ENCODE data around the gene KRTAP6-2. TPM values are rescaled to one million over a fixed set of nuclear protein-coding genes. Genes with fewer than 3 reads are reported as not detected.

The KRTAP6-2 gene, protein sequence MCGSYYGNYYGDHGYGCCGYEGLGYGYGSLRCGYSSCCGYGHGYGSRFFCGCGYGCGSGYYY
- not detected for total RNA-seq

GRCh38 chr21:30598802-30599201, at the start of gene KRTAP6-2:
Gene KRTAP6-2, minus strand, starts transcription at chr21:30598902. Its CDS starts 28 bp downstream, at chr21:30598874.
- Mint-ChIP-seq H3K36me3 (no peaks in the 10 kb centered on the region), H3K4me1 (no peaks in the 10 kb centered on the region), H3K27me3 (no peaks in the 10 kb centered on the region), H3K27ac (no peak within 1 kb of the TSS), H3K4me3 (no peak within 1 kb of the TSS), H3K9me3 (ENCODE audit: low read depth) (peaks cover 2% of the 10 kb centered on the region)
- CTCF ChIA-PET, result no interaction called here
- ATAC-seq, result no peak
- no peak for DNase-seq

- Mint-ChIP-seq H3K27ac (no peak overlapping the region), H3K27me3 (no peaks in the 10 kb centered on the region), H3K4me1 (no peaks in the 10 kb centered on the region), H3K9me3 (ENCODE audit: low read depth) (peaks cover 1% of the 10 kb centered on the region), H3K4me3 (no peak overlapping the region), H3K36me3 (no peaks in the 10 kb centered on the region)
- no peak for DNase-seq
- CTCF ChIA-PET, result no interaction called here
- ATAC-seq, result no peak
Measured at GRCh38 chr21:30646904-30647414, 48.3 kb upstream of the KRTAP6-2 start.

GRCh38 chr21:30642564-30642963, 43.9 kb upstream of the KRTAP6-2 start, which contains the start of gene KRTAP20-3:
Gene KRTAP20-3, plus strand, starts transcription at chr21:30642864.
- Mint-ChIP-seq H3K9me3 (ENCODE audit: low read depth) (peaks cover 2% of the 10 kb centered on the region), H3K27me3 (no peaks in the 10 kb centered on the region), H3K36me3 (no peaks in the 10 kb centered on the region), H3K4me1 (no peaks in the 10 kb centered on the region), H3K27ac (no peak within 1 kb of the TSS), H3K4me3 (no peak within 1 kb of the TSS)
- CTCF ChIA-PET, result no interaction called here
- ATAC-seq, result no peak
- no peak for DNase-seq

- H3K4me1 Mint-ChIP-seq, result no peaks in the 10 kb centered on the region
- no peak overlapping the region for H3K4me3 Mint-ChIP-seq
- no peak overlapping the region for H3K27ac Mint-ChIP-seq
- peaks cover 2% of the 10 kb centered on the region for H3K9me3 Mint-ChIP-seq (ENCODE audit: low read depth)
- no peak for ATAC-seq
- CTCF ChIA-PET, result no interaction called here
- no peak for DNase-seq
- no peaks in the 10 kb centered on the region for H3K36me3 Mint-ChIP-seq
- no peaks in the 10 kb centered on the region for H3K27me3 Mint-ChIP-seq
Measured at GRCh38 chr21:30638686-30639085, 40.0 kb upstream of the KRTAP6-2 start.

- H3K4me3 Mint-ChIP-seq, result no peak within 1 kb of the TSS
- CTCF ChIA-PET, result no interaction called here
- no peaks in the 10 kb centered on the region for H3K36me3 Mint-ChIP-seq
- no peaks in the 10 kb centered on the region for H3K27me3 Mint-ChIP-seq
- ATAC-seq, result no peak
- H3K9me3 Mint-ChIP-seq (ENCODE audit: low read depth), result no peaks in the 10 kb centered on the region
- DNase-seq, result no peak
- no peaks in the 10 kb centered on the region for H3K4me1 Mint-ChIP-seq
- no peak within 1 kb of the TSS for H3K27ac Mint-ChIP-seq
Measured at GRCh38 chr21:30634906-30635305, 36.2 kb upstream of the KRTAP6-2 start, which contains the start of gene KRTAP20-2. Gene KRTAP20-2, plus strand, starts transcription at chr21:30635206. Its CDS starts 58 bp downstream, at chr21:30635264.

GRCh38 chr21:30629200-30629599, 30.5 kb upstream of the KRTAP6-2 start:
- ATAC-seq (no peak), DNase-seq (no peak)
- H3K4me3 Mint-ChIP-seq, result no peak overlapping the region
- no peak overlapping the region for H3K27ac Mint-ChIP-seq
- H3K9me3 Mint-ChIP-seq (ENCODE audit: low read depth), result no peaks in the 10 kb centered on the region
- H3K4me1 Mint-ChIP-seq, result no peaks in the 10 kb centered on the region
- H3K27me3 Mint-ChIP-seq, result no peaks in the 10 kb centered on the region
- H3K36me3 Mint-ChIP-seq, result no peaks in the 10 kb centered on the region
- CTCF ChIA-PET, result no interaction called here

GRCh38 chr21:30628109-30628508, 29.4 kb upstream of the KRTAP6-2 start:
- Mint-ChIP-seq H3K4me1 (no peaks in the 10 kb centered on the region), H3K4me3 (no peak overlapping the region), H3K9me3 (ENCODE audit: low read depth) (peaks cover 5% of the 10 kb centered on the region), H3K27me3 (no peaks in the 10 kb centered on the region), H3K27ac (no peak overlapping the region), H3K36me3 (no peaks in the 10 kb centered on the region)
- CTCF ChIA-PET, result no interaction called here
- ATAC-seq (no peak), DNase-seq (no peak)

DNA sequence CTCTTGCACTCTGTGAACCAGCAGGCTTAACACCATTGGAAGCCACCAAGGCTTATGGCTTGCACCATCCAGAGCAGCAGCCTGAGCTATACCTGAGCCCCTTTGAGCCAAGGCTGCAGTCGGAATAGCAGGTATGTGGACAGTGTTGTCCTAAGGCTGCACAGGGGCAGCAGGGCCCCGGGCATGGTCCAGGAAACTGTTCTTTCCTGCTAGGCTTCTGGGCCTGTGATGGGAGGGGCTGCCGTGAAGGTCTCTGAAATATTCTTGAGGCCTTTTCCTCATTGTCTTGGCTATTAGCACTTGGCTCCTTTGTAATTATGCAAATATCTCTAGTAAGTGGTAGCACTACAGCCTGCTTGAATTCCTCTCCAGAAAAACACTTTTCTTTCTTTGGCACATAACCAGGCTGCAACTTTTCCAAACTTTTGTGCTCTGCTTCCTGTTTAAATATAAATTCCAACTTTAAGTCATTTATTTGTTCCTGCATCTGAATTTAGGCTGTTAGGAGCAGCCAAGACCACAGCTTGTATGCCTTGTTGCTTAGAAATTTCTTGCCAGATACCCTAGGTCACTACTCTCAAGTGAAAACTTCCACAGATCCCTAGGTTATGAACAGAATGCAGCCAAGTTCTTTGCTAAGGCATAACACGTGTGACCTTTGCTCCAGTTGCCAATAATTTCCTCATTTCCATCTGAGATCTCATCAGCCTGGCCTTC, 26.9 kb upstream of the KRTAP6-2 start:
- Mint-ChIP-seq H3K27me3 (no peaks in the 10 kb centered on the region), H3K27ac (no peak overlapping the region), H3K36me3 (no peaks in the 10 kb centered on the region), H3K4me1 (no peaks in the 10 kb centered on the region), H3K9me3 (ENCODE audit: low read depth) (peaks cover 5% of the 10 kb centered on the region), H3K4me3 (no peak overlapping the region)
- CTCF ChIA-PET, result no interaction called here
- ATAC-seq (no peak), DNase-seq (no peak)

- ATAC-seq (no peak), DNase-seq (no peak)
- H3K27ac Mint-ChIP-seq, result no peak overlapping the region
- H3K27me3 Mint-ChIP-seq, result no peaks in the 10 kb centered on the region
- CTCF ChIA-PET, result no interaction called here
- peaks cover 5% of the 10 kb centered on the region for H3K9me3 Mint-ChIP-seq (ENCODE audit: low read depth)
- H3K4me1 Mint-ChIP-seq, result no peaks in the 10 kb centered on the region
- H3K4me3 Mint-ChIP-seq, result no peak overlapping the region
- no peaks in the 10 kb centered on the region for H3K36me3 Mint-ChIP-seq
Measured at GRCh38 chr21:30623362-30623761, 24.7 kb upstream of the KRTAP6-2 start.

GRCh38 chr21:30620522-30620921, 21.8 kb upstream of the KRTAP6-2 start, which contains the start of gene KRTAP20-4:
Gene KRTAP20-4, plus strand, starts transcription at chr21:30620627.
- no peak within 1 kb of the TSS for H3K27ac Mint-ChIP-seq
- no peaks in the 10 kb centered on the region for H3K27me3 Mint-ChIP-seq
- no peaks in the 10 kb centered on the region for H3K36me3 Mint-ChIP-seq
- H3K9me3 Mint-ChIP-seq (ENCODE audit: low read depth), result peaks cover 7% of the 10 kb centered on the region
- DNase-seq (no peak), ATAC-seq (no peak)
- CTCF ChIA-PET, result no interaction called here
- H3K4me3 Mint-ChIP-seq, result no peak within 1 kb of the TSS
- H3K4me1 Mint-ChIP-seq, result no peaks in the 10 kb centered on the region

DNA sequence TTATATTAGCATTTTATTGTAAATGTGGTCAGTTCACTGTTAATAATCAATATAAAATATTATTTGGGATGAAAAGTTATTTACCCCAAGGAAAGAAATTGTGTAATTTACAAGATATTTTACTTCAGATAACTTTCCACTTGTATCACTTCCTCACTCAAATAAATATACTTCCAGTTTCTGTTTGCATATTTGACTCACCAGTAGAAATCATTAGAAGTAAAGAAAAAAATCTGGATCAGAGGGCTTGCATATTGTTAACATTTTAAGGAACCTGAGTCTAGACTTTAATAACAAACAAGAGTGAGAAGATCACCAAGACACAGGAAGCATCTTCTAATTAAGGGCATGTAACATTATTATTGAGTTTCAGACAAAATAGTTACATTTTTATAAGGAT, 21.4 kb upstream of the KRTAP6-2 start:
- no peaks in the 10 kb centered on the region for H3K27me3 Mint-ChIP-seq
- CTCF ChIA-PET, result no interaction called here
- no peak for ATAC-seq

DNA sequence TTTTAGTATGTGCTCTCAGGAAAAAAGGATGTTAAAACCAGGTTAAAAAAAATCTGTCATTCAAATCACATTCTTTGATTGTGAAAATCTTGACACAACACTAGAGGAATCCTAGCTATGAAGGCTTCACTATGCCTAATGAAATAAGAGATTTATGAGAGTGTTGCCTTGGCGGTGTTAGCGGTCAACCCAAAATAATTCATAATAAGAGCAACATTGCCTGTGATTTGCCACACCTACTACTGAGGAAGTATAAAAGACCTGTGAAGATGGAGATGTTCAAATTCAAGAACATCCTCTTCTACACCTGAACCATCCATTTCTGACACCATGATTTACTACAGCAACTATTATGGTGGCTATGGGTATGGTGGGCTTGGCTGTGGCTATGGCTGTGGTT, 17.4 kb upstream of the KRTAP6-2 start, which contains the start of gene KRTAP20-1:
TSS of gene KRTAP20-1 (plus strand) at position 301 of the 400 bp plus-strand sequence. CDS start at position 331, 30 bp downstream.
- H3K27ac Mint-ChIP-seq, result no peak within 1 kb of the TSS
- H3K27me3 Mint-ChIP-seq, result no peaks in the 10 kb centered on the region
- no peaks in the 10 kb centered on the region for H3K36me3 Mint-ChIP-seq
- no peak within 1 kb of the TSS for H3K4me3 Mint-ChIP-seq
- DNase-seq (no peak), ATAC-seq (no peak)
- no peaks in the 10 kb centered on the region for H3K4me1 Mint-ChIP-seq
- peaks cover 4% of the 10 kb centered on the region for H3K9me3 Mint-ChIP-seq (ENCODE audit: low read depth)
- CTCF ChIA-PET, result no interaction called here

More for the DNA sequence above, 21.4 kb upstream of the KRTAP6-2 start:
- DNase-seq, result no peak
- Mint-ChIP-seq H3K4me1 (no peaks in the 10 kb centered on the region), H3K36me3 (no peaks in the 10 kb centered on the region), H3K4me3 (no peak overlapping the region), H3K9me3 (ENCODE audit: low read depth) (peaks cover 7% of the 10 kb centered on the region), H3K27ac (no peak overlapping the region)

DNA sequence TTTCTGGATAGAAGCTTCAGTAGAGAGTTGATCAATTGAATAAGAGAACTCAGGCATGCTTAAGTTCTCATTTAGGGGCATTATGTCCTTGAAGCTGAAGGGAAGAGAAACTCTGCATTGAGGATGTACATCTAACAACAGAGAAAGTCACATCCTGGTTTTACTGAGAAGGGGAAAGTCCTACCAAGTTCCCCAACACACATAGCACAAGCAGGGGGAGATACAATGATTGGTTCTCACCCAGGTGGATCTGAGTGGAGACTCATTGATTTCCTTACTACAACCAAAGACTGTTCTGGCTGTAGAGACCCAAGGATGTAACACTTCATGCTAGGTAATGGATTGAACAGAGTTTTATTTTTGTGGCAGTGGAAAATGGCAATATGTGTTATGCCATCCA, 16.5 kb upstream of the KRTAP6-2 start:
- CTCF ChIA-PET, result no interaction called here
- no peaks in the 10 kb centered on the region for H3K4me1 Mint-ChIP-seq
- no peak for ATAC-seq

GRCh38 chr21:30613836-30614235, 15.1 kb upstream of the KRTAP6-2 start, which contains the start of gene KRTAP6-1:
Gene KRTAP6-1, minus strand, starts transcription at chr21:30613930. Its CDS starts 26 bp downstream, at chr21:30613904.
- Mint-ChIP-seq H3K27ac (no peak within 1 kb of the TSS), H3K4me3 (no peak within 1 kb of the TSS), H3K9me3 (ENCODE audit: low read depth) (peaks cover 7% of the 10 kb centered on the region), H3K36me3 (no peaks in the 10 kb centered on the region), H3K4me1 (no peaks in the 10 kb centered on the region), H3K27me3 (no peaks in the 10 kb centered on the region)
- DNase-seq, result no peak
- CTCF ChIA-PET, result no interaction called here
- ATAC-seq, result no peak

More for the DNA sequence above, 16.5 kb upstream of the KRTAP6-2 start:
- Mint-ChIP-seq H3K36me3 (no peaks in the 10 kb centered on the region), H3K9me3 (ENCODE audit: low read depth) (peaks cover 7% of the 10 kb centered on the region), H3K27ac (no peak overlapping the region), H3K4me3 (no peak overlapping the region), H3K27me3 (no peaks in the 10 kb centered on the region)
- no peak for DNase-seq
